PC-3 (cell line): ENCODE results near the gene DHRS3. TPM values are rescaled to one million over a fixed set of nuclear protein-coding genes. Genes with fewer than 3 reads are reported as not detected.

ENCODE experiments used
- ATAC-seq: fragments of 200-7000 bp; cut with Tn5 transposase; 2 replicates; pipeline ENCODE4 v1.9.1; 2020; ENCODE audit warnings: mild to moderate bottlenecking, moderate library complexity
- BruUV-seq: library from RNA; stranded (reverse); fragments of 400-500 nt; replicated peaks from 2 replicates; lab custom pipeline; 2021; lab: Mats Ljungman, UMichigan
- CTCF ChIA-PET: fragments of 300-600 bp; sonication (Branson Sonifier 250); formaldehyde crosslinking; loops from one replicate; lab custom pipeline; 2022; ENCODE audit warnings: antibody characterized with exemption; lab: Charles Lee
- POLR2A ChIA-PET: fragments of 300-600 bp; sonication (Branson Sonifier 250); formaldehyde crosslinking; loops from one replicate; lab custom pipeline; 2022; ENCODE audit warnings: antibody characterized with exemption; ENCODE audit not compliant: unreplicated experiment; lab: Charles Lee
- DNase-seq: peaks from one replicate; pipeline ENCODE4 v3.0.0-alpha.2; 2015
- H2AFZ ChIP-seq: fragments of 300-600 bp; sonication (generic); 2 replicates; pipeline ENCODE4 v1.6.0; 2016; ENCODE audit warnings: antibody characterized with exemption, low read length
- H3F3A ChIP-seq: fragments of 300-600 bp; sonication (generic); one replicate; pipeline ENCODE4 v1.6.0; 2017; ENCODE audit warnings: antibody characterized with exemption, low read length, control low read depth, mild to moderate bottlenecking; ENCODE audit not compliant: unreplicated experiment
- H3K27ac ChIP-seq: fragments of 300-600 bp; sonication (generic); 2 replicates; pipeline ENCODE4 v1.5.1; 2016; ENCODE audit warnings: mild to moderate bottlenecking, low read length
- H3K27me3 ChIP-seq: fragments of 300-600 bp; sonication (generic); 2 replicates; pipeline ENCODE4 v1.6.1; 2016; ENCODE audit warnings: low read length, mixed read lengths
- H3K36me3 ChIP-seq: fragments of 300-600 bp; sonication (generic); 2 replicates; pipeline ENCODE4 v1.6.1; 2016; ENCODE audit warnings: low read depth, mixed run types, low read length, mixed read lengths
- H3K4me1 ChIP-seq: fragments of 300-600 bp; sonication (generic); 2 replicates; pipeline ENCODE4 v1.5.1; 2016; ENCODE audit warnings: low read length; ENCODE audit not compliant: insufficient read depth
- H3K4me2 ChIP-seq: fragments of 300-600 bp; sonication (generic); 2 replicates; pipeline ENCODE4 v1.6.0; 2016; ENCODE audit warnings: low read length
- H3K4me3 ChIP-seq: fragments of 300-600 bp; sonication (generic); 2 replicates; pipeline ENCODE4 v1.5.1; 2016; ENCODE audit warnings: mild to moderate bottlenecking, low read length, mixed read lengths
- H3K79me2 ChIP-seq: fragments of 300-600 bp; sonication (generic); 2 replicates; pipeline ENCODE4 v1.6.1; 2017; ENCODE audit warnings: low read length, mixed read lengths
- H3K9ac ChIP-seq: fragments of 300-600 bp; sonication (generic); 2 replicates; pipeline ENCODE4 v1.6.0; 2016; ENCODE audit warnings: mild to moderate bottlenecking, low read length
- H3K9me2 ChIP-seq: fragments of 300-600 bp; sonication (generic); replicated peaks from 2 replicates; pipeline ENCODE4 v1.6.1; 2016; ENCODE audit warnings: mixed run types, low read length, mixed read lengths
- H3K9me3 ChIP-seq: fragments of 300-600 bp; sonication (generic); 2 replicates; pipeline ENCODE4 v1.6.1; 2016; ENCODE audit warnings: low read length, mixed read lengths
- H4K20me1 ChIP-seq: fragments of 300-600 bp; sonication (generic); 2 replicates; pipeline ENCODE4 v1.6.1; 2016; ENCODE audit warnings: low read length, mixed read lengths
- EZH2 ChIP-seq: fragments of 300-600 bp; sonication (generic); IDR thresholded peaks from one replicate; pipeline ENCODE4 v1.6.1; 2017; ENCODE audit warnings: antibody characterized with exemption, mild to moderate bottlenecking, low read length; ENCODE audit not compliant: unreplicated experiment
- EZH2phosphoT487 ChIP-seq: fragments of 300-600 bp; sonication (generic); IDR thresholded peaks from 2 replicates; pipeline ENCODE4 v1.6.1; 2018; ENCODE audit warnings: mild to moderate bottlenecking, antibody characterized with exemption, low read length, borderline replicate concordance
- intact Hi-C: fragments of 100-400 bp; cut with micrococcal nuclease; formaldehyde crosslinking; loops from 2 replicates; pipeline ENCODE4 v1.9.0; 2023
- total RNA-seq: library from RNA; depleted of rRNA; stranded (reverse); fragments of >200 nt; gene quantifications from 2 replicates; pipeline ENCODE4 v1.2.3, GENCODE V29; 2014
- TF ChIP-seq, protein P1 (sequence below): fragments of 300-600 bp; sonication (generic); conservative IDR thresholded peaks from 2 replicates; pipeline ENCODE4 v1.5.1; 2017; ENCODE audit warnings: antibody characterized with exemption, low read depth, mild to moderate bottlenecking, low read length

The DHRS3 gene
- total RNA-seq, 1 experiment from 2014 or later: 105 TPM

GRCh38 chr1:12537906-12538461 is 80.0 kb downstream of the DHRS3 start:
- intact Hi-C loops: no loop called here
- CTCF ChIA-PET: no interaction called here
- no peak for DNase-seq
- no peaks in the 10 kb centered on the region for H3K36me3 ChIP-seq
- no peaks in the 10 kb centered on the region for H4K20me1 ChIP-seq
- H3K4me2 ChIP-seq: no peak overlapping the region
- no peak overlapping the region for H3K4me3 ChIP-seq
- no peak overlapping the region for H3K9ac ChIP-seq
- BruUV-seq: no TSS peak
- H3K79me2 ChIP-seq: no peaks in the 10 kb centered on the region
- no peaks in the 10 kb centered on the region for H3K9me3 ChIP-seq
- POLR2A ChIA-PET: no interaction called here
- no peaks in the 10 kb centered on the region for H3F3A ChIP-seq
- no peak for TF ChIP-seq EZH2phosphoT487
- no peak for TF ChIP-seq EZH2
- TF ChIP-seq, protein P1, sequence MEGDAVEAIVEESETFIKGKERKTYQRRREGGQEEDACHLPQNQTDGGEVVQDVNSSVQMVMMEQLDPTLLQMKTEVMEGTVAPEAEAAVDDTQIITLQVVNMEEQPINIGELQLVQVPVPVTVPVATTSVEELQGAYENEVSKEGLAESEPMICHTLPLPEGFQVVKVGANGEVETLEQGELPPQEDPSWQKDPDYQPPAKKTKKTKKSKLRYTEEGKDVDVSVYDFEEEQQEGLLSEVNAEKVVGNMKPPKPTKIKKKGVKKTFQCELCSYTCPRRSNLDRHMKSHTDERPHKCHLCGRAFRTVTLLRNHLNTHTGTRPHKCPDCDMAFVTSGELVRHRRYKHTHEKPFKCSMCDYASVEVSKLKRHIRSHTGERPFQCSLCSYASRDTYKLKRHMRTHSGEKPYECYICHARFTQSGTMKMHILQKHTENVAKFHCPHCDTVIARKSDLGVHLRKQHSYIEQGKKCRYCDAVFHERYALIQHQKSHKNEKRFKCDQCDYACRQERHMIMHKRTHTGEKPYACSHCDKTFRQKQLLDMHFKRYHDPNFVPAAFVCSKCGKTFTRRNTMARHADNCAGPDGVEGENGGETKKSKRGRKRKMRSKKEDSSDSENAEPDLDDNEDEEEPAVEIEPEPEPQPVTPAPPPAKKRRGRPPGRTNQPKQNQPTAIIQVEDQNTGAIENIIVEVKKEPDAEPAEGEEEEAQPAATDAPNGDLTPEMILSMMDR: no peak
- H3K9me2 ChIP-seq: no peaks in the 10 kb centered on the region
- no peak overlapping the region for H2AFZ ChIP-seq
- H3K27me3 ChIP-seq: no peaks in the 10 kb centered on the region
- no peaks in the 10 kb centered on the region for H3K4me1 ChIP-seq
- no peak for ATAC-seq
- no peak overlapping the region for H3K27ac ChIP-seq

DNA sequence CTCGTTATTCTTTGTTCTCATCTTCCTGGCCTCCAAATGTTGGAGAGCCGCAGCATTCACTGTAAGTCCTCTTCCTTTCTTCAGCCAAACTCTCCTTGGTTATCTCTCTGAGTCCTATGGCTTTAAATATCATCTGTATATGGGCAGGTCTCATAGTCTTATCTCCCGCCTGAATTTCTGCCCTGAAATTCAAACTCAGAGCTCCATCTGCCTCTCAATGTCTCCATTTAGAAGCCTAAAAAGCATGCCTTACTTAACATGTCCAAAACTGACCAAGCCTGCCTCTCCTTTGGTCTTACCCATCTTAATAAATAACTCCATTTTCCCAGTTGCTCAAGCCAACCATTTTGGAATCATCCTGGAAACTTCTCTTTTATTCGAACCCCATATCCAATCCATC is 80.7 kb downstream of the DHRS3 start:
- Histone ChIP-seq H3K9ac (no peak overlapping the region), H3K4me2 (no peak overlapping the region), H3K9me2 (no peaks in the 10 kb centered on the region), H3K9me3 (no peaks in the 10 kb centered on the region), H3K4me3 (no peak overlapping the region), H3K27ac (no peak overlapping the region), H3K4me1 (no peaks in the 10 kb centered on the region), H2AFZ (no peak overlapping the region), H3K79me2 (no peaks in the 10 kb centered on the region), H3F3A (no peaks in the 10 kb centered on the region), H3K27me3 (no peaks in the 10 kb centered on the region), H4K20me1 (no peaks in the 10 kb centered on the region), H3K36me3 (no peaks in the 10 kb centered on the region)
- BruUV-seq: no TSS peak
- DNase-seq (no peak), ATAC-seq (no peak)
- intact Hi-C loops: no loop called here
- ChIA-PET POLR2A (no interaction called here), CTCF (no interaction called here)
- TF ChIP-seq, protein P1: no peak
- TF ChIP-seq EZH2 (no peak), EZH2phosphoT487 (no peak)

- no peak overlapping the region for H3K4me2 ChIP-seq
- no peaks in the 10 kb centered on the region for H3K9me3 ChIP-seq
- no TSS peak for BruUV-seq
- POLR2A ChIA-PET: no interaction called here
- H3K9me2 ChIP-seq: no peaks in the 10 kb centered on the region
- H3K9ac ChIP-seq: no peak overlapping the region
- ATAC-seq (no peak), DNase-seq (no peak)
- H3K4me3 ChIP-seq: no peak overlapping the region
- no peaks in the 10 kb centered on the region for H4K20me1 ChIP-seq
- TF ChIP-seq EZH2 (no peak), EZH2phosphoT487 (no peak)
- TF ChIP-seq, protein P1: no peak
- CTCF ChIA-PET: no interaction called here
- no peaks in the 10 kb centered on the region for H3K36me3 ChIP-seq
- no peaks in the 10 kb centered on the region for H3F3A ChIP-seq
- H3K79me2 ChIP-seq: no peaks in the 10 kb centered on the region
- intact Hi-C loops: no loop called here
- no peaks in the 10 kb centered on the region for H3K27me3 ChIP-seq
- no peaks in the 10 kb centered on the region for H3K4me1 ChIP-seq
- H2AFZ ChIP-seq: no peak overlapping the region
- no peak overlapping the region for H3K27ac ChIP-seq
Observed at GRCh38 chr1:12536023-12536639, 81.9 kb downstream of the DHRS3 start.
